SK-N-SH (cell line): ENCODE measurements around the gene SEMA4B.

Experiments
- GATA2 ChIP-seq: sonication (generic); formaldehyde crosslinking; IDR thresholded peaks from 2 replicates; pipeline ENCODE4 v1.5.0; 2020; ENCODE audit warnings: mild to moderate bottlenecking, missing genetic modification reagents
- RAD21 ChIP-seq: IDR thresholded peaks from 2 replicates; pipeline ENCODE4 v1.6.1; 2012; ENCODE audit warnings: mild to moderate bottlenecking, low read length
- USF2 ChIP-seq: fragments of 150-350 bp; IDR thresholded peaks from 2 replicates; pipeline ENCODE4 v1.6.1; 2017; ENCODE audit warnings: antibody characterized with exemption, low read length, low read depth, borderline replicate concordance
- TF ChIP-seq, protein P1 (sequence below): fragments of 200-600 bp; sonication (generic); IDR thresholded peaks from 2 replicates; pipeline ENCODE4 v1.6.1; 2017; ENCODE audit warnings: antibody characterized with exemption, mild to moderate bottlenecking, moderate library complexity

DNA sequence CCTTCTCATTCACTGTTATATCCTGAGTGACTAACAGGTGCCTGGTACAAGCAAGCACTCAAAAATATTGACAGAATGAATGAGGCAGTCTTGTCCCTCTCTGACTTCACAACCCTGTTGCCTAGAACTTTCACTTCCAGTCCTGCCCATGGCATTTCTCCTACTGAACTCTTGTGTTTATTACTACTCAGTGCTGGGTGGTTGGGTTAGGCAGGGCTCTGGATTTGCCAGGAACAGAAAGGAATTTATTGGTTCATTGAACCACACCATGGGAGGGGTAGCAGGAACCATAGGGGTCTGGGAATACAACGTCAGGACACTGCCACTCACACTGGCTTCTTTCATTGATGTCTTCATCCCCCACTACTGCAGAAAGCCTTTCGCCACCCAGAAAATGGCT is 41.9 kb upstream of the SEMA4B start:
- no peak for TF ChIP-seq GATA2 (CRISPR knock-in tag)
- TF ChIP-seq RAD21 = no peak
- TF ChIP-seq USF2 = no peak
- TF ChIP-seq, protein P1, sequence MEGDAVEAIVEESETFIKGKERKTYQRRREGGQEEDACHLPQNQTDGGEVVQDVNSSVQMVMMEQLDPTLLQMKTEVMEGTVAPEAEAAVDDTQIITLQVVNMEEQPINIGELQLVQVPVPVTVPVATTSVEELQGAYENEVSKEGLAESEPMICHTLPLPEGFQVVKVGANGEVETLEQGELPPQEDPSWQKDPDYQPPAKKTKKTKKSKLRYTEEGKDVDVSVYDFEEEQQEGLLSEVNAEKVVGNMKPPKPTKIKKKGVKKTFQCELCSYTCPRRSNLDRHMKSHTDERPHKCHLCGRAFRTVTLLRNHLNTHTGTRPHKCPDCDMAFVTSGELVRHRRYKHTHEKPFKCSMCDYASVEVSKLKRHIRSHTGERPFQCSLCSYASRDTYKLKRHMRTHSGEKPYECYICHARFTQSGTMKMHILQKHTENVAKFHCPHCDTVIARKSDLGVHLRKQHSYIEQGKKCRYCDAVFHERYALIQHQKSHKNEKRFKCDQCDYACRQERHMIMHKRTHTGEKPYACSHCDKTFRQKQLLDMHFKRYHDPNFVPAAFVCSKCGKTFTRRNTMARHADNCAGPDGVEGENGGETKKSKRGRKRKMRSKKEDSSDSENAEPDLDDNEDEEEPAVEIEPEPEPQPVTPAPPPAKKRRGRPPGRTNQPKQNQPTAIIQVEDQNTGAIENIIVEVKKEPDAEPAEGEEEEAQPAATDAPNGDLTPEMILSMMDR = no peak
